NT2/D1 (cell line): ENCODE data around the gene BICDL1.

ENCODE experiments used
- DNase-seq: peaks from one replicate; pipeline ENCODE4 v3.0.0-alpha.2; 2011; ENCODE audit warnings: low read depth, low spot score
- H3K27me3 ChIP-seq: 2 replicates; pipeline ENCODE4 v1.6.0; 2011; ENCODE audit warnings: mild to moderate bottlenecking; ENCODE audit not compliant: insufficient read length, insufficient read depth
- H3K36me3 ChIP-seq: 2 replicates; pipeline ENCODE4 v1.6.1; 2011; ENCODE audit warnings: mild to moderate bottlenecking, low read length, mixed read lengths; ENCODE audit not compliant: insufficient read depth, insufficient read length
- H3K4me1 ChIP-seq: 2 replicates; pipeline ENCODE4 v1.5.1; 2011; ENCODE audit not compliant: insufficient read depth, insufficient read length
- H3K4me3 ChIP-seq: 2 replicates; pipeline ENCODE4 v1.5.1; 2011; ENCODE audit warnings: low read depth; ENCODE audit not compliant: insufficient read length
- H3K9ac ChIP-seq: 2 replicates; pipeline ENCODE4 v1.6.0; 2011; ENCODE audit warnings: low read depth; ENCODE audit not compliant: insufficient read length
- H3K9me3 ChIP-seq: 2 replicates; pipeline ENCODE4 v1.5.1; 2011; ENCODE audit warnings: mild to moderate bottlenecking, low read length; ENCODE audit not compliant: insufficient read depth
- SUZ12 ChIP-seq: IDR thresholded peaks from 2 replicates; pipeline ENCODE4 v1.6.1; 2011; ENCODE audit not compliant: insufficient read length, insufficient read depth; ENCODE audit errors: extremely low read depth
- YY1 ChIP-seq: IDR thresholded peaks from 2 replicates; pipeline ENCODE4 v1.6.1; 2011; ENCODE audit not compliant: insufficient read length, insufficient read depth
- ZNF274 ChIP-seq: IDR thresholded peaks from 2 replicates; pipeline ENCODE4 v1.6.1; 2011; ENCODE audit warnings: mild to moderate bottlenecking, low read depth, low read length

BICDL1 gene

DNA sequence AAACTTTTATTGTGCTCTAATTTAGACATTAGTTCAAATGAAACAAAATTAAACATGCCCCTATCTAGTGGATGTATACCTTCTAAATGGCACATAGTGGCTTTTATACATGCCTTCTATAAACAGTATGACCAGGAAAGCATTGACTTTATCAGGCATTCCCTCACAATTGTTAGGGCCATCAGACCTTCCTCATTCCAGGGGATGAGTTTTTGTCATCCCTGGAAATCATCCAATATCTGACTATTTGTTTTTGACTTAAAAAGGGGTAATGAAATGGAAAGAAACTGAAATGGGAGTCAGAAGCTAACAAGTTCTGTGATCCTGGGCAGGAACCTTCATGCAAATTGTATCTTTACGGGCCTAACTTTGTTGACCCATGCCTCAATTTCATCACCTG lies 58.0 kb downstream of the BICDL1 start:
- no peaks in the 10 kb centered on the region for H3K27me3 ChIP-seq
- H3K9ac ChIP-seq, result no peak overlapping the region
- H3K9me3 ChIP-seq, result no peaks in the 10 kb centered on the region
- H3K36me3 ChIP-seq, result no peaks in the 10 kb centered on the region
- no peak overlapping the region for H3K4me3 ChIP-seq
- no peaks in the 10 kb centered on the region for H3K4me1 ChIP-seq
- no peak for DNase-seq
- TF ChIP-seq SUZ12 (no peak), YY1 (no peak), ZNF274 (no peak)

DNA sequence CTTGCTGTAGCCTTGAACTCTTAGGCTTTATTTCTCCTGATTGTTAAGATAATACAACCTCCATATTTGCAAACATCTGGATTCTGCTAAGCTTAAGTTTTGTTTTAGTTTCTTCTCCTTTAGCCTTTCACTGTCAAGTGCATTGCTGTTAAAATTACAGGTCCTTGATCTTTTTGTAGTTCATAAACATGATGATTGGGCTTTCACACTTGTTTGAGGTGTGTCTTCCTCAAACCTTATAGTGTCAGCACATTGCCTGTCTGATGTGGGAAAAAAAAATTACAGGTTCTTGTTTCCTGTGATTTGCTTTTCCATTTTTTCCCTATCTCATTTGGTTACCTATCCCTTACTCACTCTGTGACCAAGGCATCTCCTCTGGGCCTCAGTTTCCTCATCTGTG lies 59.2 kb downstream of the BICDL1 start:
- no peaks in the 10 kb centered on the region for H3K4me1 ChIP-seq
- H3K9ac ChIP-seq, result no peak overlapping the region
- H3K36me3 ChIP-seq, result no peaks in the 10 kb centered on the region
- no peaks in the 10 kb centered on the region for H3K9me3 ChIP-seq
- no peak overlapping the region for H3K4me3 ChIP-seq
- DNase-seq, result no peak
- TF ChIP-seq SUZ12, result no peak
- no peak for TF ChIP-seq ZNF274
- TF ChIP-seq YY1, result no peak
- H3K27me3 ChIP-seq, result no peaks in the 10 kb centered on the region

DNA sequence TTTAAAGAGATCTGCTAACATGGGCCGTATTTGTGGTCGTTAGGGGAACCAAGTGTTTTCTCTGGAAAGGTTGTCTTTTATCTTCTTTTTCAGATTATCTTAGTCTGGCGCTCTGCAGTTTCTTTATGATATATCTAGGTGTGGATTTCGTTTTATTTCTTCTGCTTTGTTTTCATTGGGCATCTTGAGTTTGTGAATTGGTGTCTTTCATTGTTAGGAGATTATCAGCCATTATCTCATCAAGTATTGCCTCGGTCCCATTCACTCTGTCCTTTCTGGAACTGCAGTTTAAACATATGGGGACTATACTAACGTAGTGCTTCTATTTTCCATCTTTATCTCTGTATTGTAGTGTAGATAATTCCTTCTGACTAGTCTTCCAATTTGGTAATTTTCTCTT lies 60.4 kb downstream of the BICDL1 start:
- TF ChIP-seq ZNF274 (no peak), SUZ12 (no peak), YY1 (no peak)
- DNase-seq, result no peak
- H3K4me3 ChIP-seq, result no peak overlapping the region

DNA sequence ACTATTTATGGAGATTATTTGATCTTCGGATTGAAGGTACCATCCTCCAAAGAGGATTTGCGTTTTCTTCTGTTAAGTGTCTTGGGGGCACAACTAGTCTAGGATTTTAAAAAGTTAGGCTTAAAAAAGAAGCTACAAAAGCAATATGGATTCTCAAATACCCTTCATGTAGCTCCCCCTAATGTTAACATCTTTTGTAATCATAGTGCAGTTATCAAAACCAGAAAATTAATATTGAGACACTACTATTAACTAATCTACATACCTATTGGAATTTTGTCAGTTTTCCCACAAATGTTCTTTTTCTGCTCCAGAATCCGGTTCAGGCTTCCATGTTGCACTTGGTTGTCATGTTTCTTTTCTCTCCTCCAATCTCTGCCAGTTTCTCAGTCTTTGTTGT lies 62.5 kb downstream of the BICDL1 start:
- Histone ChIP-seq H3K4me3 (no peak overlapping the region), H3K9ac (no peak overlapping the region), H3K4me1 (no peaks in the 10 kb centered on the region), H3K36me3 (no peaks in the 10 kb centered on the region), H3K9me3 (no peaks in the 10 kb centered on the region), H3K27me3 (no peaks in the 10 kb centered on the region)
- no peak for TF ChIP-seq ZNF274
- TF ChIP-seq SUZ12, result no peak
- no peak for TF ChIP-seq YY1
- DNase-seq, result no peak

More for the DNA sequence above, 60.4 kb downstream of the BICDL1 start:
- no peaks in the 10 kb centered on the region for H3K9me3 ChIP-seq
- no peaks in the 10 kb centered on the region for H3K36me3 ChIP-seq
- H3K4me1 ChIP-seq, result no peaks in the 10 kb centered on the region
- no peak overlapping the region for H3K9ac ChIP-seq
- no peaks in the 10 kb centered on the region for H3K27me3 ChIP-seq

DNA sequence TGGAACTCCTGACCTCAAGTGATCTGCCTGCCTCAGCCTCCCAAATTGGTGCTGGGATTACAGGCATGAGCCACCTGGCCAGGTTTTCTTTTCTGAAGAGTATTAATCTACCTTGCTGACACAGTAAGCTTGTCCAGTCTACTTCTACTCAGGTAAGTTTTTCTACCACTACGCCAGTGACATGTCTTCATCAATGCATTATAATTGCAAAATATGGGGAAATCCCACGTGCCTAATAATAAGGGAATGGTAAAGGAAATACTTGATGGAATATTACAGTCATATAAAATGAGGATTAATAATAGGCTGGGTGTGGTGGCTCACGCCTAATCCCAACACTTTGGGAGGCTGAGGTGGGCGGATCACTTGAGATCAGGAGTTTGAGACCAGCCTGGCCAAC lies 65.3 kb downstream of the BICDL1 start:
- DNase-seq, result no peak
- no peaks in the 10 kb centered on the region for H3K36me3 ChIP-seq

DNA sequence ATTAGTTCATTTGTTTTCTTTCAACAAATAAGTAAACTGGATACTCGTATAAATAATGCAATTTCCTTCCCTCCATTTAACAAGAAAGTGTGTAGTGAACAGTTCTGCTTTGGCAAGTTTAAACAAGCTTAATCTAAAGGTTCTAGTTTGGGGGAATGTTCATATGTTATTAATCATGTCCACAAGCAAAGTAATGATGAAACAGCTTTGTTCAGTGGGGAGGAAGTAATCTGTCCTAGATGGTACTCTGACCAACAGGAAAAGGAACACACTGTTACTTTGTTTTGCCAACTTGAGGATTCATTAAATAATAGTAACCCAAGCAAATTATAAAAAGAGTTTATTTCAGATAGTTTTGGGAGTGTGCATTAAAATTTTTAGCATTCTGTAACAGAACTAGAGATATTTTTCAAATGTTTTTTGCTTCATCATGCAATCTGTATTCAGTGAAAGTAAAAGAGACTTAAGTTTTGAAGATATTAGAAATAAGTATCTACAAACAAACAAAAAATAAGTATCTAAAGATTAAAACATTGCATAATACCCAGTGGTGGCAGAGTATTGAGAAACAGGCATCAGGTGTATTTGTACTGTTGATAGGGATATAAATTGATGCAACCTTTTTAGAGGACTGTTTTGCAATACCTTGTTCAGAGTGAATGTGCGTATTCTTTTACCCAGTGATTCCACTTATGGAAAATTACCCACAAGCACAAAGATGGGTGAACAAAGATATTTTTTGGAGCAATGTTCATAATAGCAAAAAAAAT lies 66.4 kb downstream of the BICDL1 start:
- Histone ChIP-seq H3K36me3 (no peaks in the 10 kb centered on the region), H3K9ac (no peak overlapping the region), H3K4me3 (no peak overlapping the region), H3K9me3 (no peaks in the 10 kb centered on the region), H3K4me1 (no peaks in the 10 kb centered on the region), H3K27me3 (no peaks in the 10 kb centered on the region)
- DNase-seq, result no peak
- no peak for TF ChIP-seq YY1
- no peak for TF ChIP-seq SUZ12
- TF ChIP-seq ZNF274, result no peak

More for the DNA sequence above, 65.3 kb downstream of the BICDL1 start:
- TF ChIP-seq ZNF274, result no peak
- TF ChIP-seq SUZ12, result no peak
- no peak for TF ChIP-seq YY1
- Histone ChIP-seq H3K4me1 (no peaks in the 10 kb centered on the region), H3K27me3 (no peaks in the 10 kb centered on the region), H3K9ac (no peak overlapping the region), H3K4me3 (no peak overlapping the region), H3K9me3 (no peaks in the 10 kb centered on the region)

DNA sequence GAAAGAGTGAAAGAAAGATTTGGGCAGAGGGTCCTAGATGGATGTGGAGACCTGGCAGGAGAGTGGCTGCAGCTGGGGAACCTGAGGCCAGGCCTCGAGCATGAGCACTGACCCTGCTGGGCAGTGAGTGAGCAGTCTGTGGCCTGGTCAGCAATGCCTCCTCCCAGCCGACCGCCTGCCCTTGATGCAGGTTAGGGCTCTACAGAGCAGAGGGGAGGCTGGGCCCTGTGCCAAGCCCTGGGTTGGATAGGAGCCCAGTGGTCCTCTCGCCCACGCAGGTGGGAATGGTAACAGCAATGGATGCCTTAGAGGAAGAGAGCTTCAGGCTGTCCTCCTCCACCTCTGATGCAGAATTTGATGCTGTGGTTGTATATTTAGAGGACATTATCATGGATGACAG lies 67.7 kb downstream of the BICDL1 start:
- Histone ChIP-seq H3K9me3 (no peaks in the 10 kb centered on the region), H3K4me3 (no peak overlapping the region), H3K27me3 (no peaks in the 10 kb centered on the region), H3K9ac (no peak overlapping the region), H3K36me3 (no peaks in the 10 kb centered on the region), H3K4me1 (no peaks in the 10 kb centered on the region)
- TF ChIP-seq ZNF274, result no peak
- no peak for TF ChIP-seq SUZ12
- no peak for TF ChIP-seq YY1
- no peak for DNase-seq
